IMR-90 (cell line): ENCODE results near the gene NELFE. TPM values are rescaled to one million over a fixed set of nuclear protein-coding genes. Genes with fewer than 3 reads are reported as not detected.

Experiments
- CEBPB ChIP-seq: IDR thresholded peaks from 2 replicates; pipeline ENCODE4 v1.6.1; 2012; ENCODE audit warnings: low read depth, low read length, improper control_type of control experiment
- FOS ChIP-seq: fragments of 150-350 bp; IDR thresholded peaks from 2 replicates; pipeline ENCODE4 v1.6.1; 2016; ENCODE audit warnings: low read depth, low read length
- MAFK ChIP-seq: IDR thresholded peaks from 2 replicates; pipeline ENCODE4 v1.6.1; 2012; ENCODE audit warnings: low read depth, low read length, improper control_type of control experiment
- RCOR1 ChIP-seq: IDR thresholded peaks from 2 replicates; pipeline ENCODE4 v1.6.1; 2012; ENCODE audit warnings: mild to moderate bottlenecking, low read length, improper control_type of control experiment; ENCODE audit not compliant: insufficient replicate concordance
- SMC3 ChIP-seq: fragments of 150-350 bp; IDR thresholded peaks from 2 replicates; pipeline ENCODE4 v1.6.1; 2016; ENCODE audit warnings: low read depth, mild to moderate bottlenecking, antibody characterized with exemption, low read length, moderate library complexity
- polyA plus RNA-seq, 3 experiments: library from polyadenylated mRNA; depleted of rRNA; stranded (reverse); fragments of >200 nt; gene quantifications; 2 replicates each; pipeline ENCODE4 v1.2.3, GENCODE V29; 2012; ENCODE audit warnings: low replicate concordance in 1 of 3
- total RNA-seq: library from RNA; depleted of rRNA; stranded (reverse); fragments of >200 nt; gene quantifications from 2 replicates; pipeline ENCODE4 v1.2.3, GENCODE V29; 2012
- TF ChIP-seq, protein P1 (sequence below): conservative IDR thresholded peaks from 2 replicates; pipeline ENCODE4 v1.5.1; 2012; ENCODE audit warnings: mild to moderate bottlenecking, low read depth, low read length, improper control_type of control experiment

NELFE gene
- total and polyA plus RNA-seq, 2 of the 4 experiments (the other 2 are of a cell fraction), result 63.6 to 76.0 TPM

DNA sequence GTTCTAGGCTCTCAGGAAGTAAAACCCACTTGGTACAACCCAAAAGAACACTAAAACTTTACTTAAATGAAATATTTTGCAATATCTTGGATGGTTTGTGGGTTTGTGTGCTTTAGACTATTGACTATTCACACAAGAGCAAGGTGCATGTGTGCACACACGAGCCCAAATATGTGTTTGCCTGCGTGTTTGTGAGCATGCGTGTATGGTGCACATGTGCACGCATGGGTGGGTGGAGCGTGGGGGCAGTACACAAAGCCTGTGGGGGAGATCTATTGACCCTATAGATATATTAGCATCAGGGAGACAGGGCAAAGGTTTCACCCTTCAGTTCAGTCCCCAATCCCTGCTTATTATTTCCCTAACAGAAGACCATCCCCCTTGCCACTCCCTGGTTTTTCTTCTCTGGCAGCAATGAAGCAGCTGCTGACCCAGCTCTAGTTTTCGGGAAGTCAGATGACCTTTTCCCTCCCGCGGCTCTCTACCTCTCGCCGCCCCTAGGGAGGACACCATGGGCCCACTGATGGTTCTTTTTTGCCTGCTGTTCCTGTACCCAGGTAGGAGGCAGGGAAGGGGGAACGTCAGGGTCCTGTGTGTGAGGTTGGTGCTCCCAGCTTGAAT is 31.4 kb downstream of the NELFE start, which contains the start of gene C2 (continued):
- TF ChIP-seq, protein P1, sequence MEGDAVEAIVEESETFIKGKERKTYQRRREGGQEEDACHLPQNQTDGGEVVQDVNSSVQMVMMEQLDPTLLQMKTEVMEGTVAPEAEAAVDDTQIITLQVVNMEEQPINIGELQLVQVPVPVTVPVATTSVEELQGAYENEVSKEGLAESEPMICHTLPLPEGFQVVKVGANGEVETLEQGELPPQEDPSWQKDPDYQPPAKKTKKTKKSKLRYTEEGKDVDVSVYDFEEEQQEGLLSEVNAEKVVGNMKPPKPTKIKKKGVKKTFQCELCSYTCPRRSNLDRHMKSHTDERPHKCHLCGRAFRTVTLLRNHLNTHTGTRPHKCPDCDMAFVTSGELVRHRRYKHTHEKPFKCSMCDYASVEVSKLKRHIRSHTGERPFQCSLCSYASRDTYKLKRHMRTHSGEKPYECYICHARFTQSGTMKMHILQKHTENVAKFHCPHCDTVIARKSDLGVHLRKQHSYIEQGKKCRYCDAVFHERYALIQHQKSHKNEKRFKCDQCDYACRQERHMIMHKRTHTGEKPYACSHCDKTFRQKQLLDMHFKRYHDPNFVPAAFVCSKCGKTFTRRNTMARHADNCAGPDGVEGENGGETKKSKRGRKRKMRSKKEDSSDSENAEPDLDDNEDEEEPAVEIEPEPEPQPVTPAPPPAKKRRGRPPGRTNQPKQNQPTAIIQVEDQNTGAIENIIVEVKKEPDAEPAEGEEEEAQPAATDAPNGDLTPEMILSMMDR, result no peak
- no peak for TF ChIP-seq RCOR1
- TF ChIP-seq MAFK, result no peak
- TF ChIP-seq SMC3, result no peak
- TF ChIP-seq FOS, result no peak
- no peak for TF ChIP-seq CEBPB
